ENCODE measurements around the gene PRXL2B. TPM values are rescaled to one million over a fixed set of nuclear protein-coding genes. Genes with fewer than 3 reads are reported as not detected.

The PRXL2B gene
- total RNA-seq, 1 donor from 2014 or later: 10.0 TPM

- TF ChIP-seq EZH2phosphoT487 (IDR thresholded peaks at IDR 0.05) (no peak), CTCF (IDR thresholded peaks at IDR 0.05) (peak; percentile 56), EZH2 (IDR thresholded peaks at IDR 0.05) (no peak)
- Mint-ChIP-seq H3K4me3 (peak overlapping the region; percentile 60), H3K27me3 (ENCODE audit: insufficient read depth, low read depth) (no peaks in the 10 kb centered on the region), H3K9me3 (no peaks in the 10 kb centered on the region), H3K27ac (peak overlapping the region; percentile 29), H3K4me1 (peaks cover 30% of the 10 kb centered on the region), H3K36me3 (no peaks in the 10 kb centered on the region)
- H3K27me3 ChIP-seq: no peaks in the 10 kb centered on the region
- H3K36me3 ChIP-seq: no peaks in the 10 kb centered on the region
- no peak overlapping the region for H3K9ac ChIP-seq
- peaks cover 10% of the 10 kb centered on the region for H3F3A ChIP-seq (ENCODE audit: low read depth)
- no peaks in the 10 kb centered on the region for H4K20me1 ChIP-seq (ENCODE audit: low read depth)
- H3K4me3 ChIP-seq: no peak overlapping the region
- no peaks in the 10 kb centered on the region for H3K9me3 ChIP-seq (ENCODE audit: low read depth)
- DNase-seq (ENCODE audit: low spot score): peak; percentile 64
- H2AFZ ChIP-seq (replicated peaks): no peak overlapping the region
- no peak overlapping the region for H3K4me2 ChIP-seq
- H3K4me1 ChIP-seq: peaks cover 13% of the 10 kb centered on the region
- H3K27ac ChIP-seq: no peak overlapping the region
- no peaks in the 10 kb centered on the region for H3K79me2 ChIP-seq (ENCODE audit: low read depth)
These were observed 31.8 kb upstream of the PRXL2B start for GRCh38 chr1:2554621-2555387.

- Histone ChIP-seq H3K9me3 (ENCODE audit: low read depth) (no peaks in the 10 kb centered on the region), H3K27me3 (no peaks in the 10 kb centered on the region), H3K36me3 (no peaks in the 10 kb centered on the region), H3K27ac (no peak overlapping the region), H3K79me2 (ENCODE audit: low read depth) (no peaks in the 10 kb centered on the region), H3F3A (ENCODE audit: low read depth) (peaks cover 10% of the 10 kb centered on the region), H3K4me2 (peak overlapping the region; percentile 19), H3K4me1 (peaks cover 13% of the 10 kb centered on the region), H3K9ac (no peak overlapping the region), H3K4me3 (no peak overlapping the region), H2AFZ (replicated peaks) (no peak overlapping the region), H4K20me1 (ENCODE audit: low read depth) (no peaks in the 10 kb centered on the region)
- H3K4me3 Mint-ChIP-seq: no peak overlapping the region
- no peak overlapping the region for H3K27ac Mint-ChIP-seq
- H3K4me1 Mint-ChIP-seq: peaks cover 23% of the 10 kb centered on the region
- no peaks in the 10 kb centered on the region for H3K27me3 Mint-ChIP-seq (ENCODE audit: insufficient read depth, low read depth)
- no peaks in the 10 kb centered on the region for H3K36me3 Mint-ChIP-seq
- TF ChIP-seq EZH2phosphoT487 (IDR thresholded peaks at IDR 0.05): no peak
- TF ChIP-seq EZH2 (IDR thresholded peaks at IDR 0.05): no peak
- no peak for TF ChIP-seq CTCF (IDR thresholded peaks at IDR 0.05)
- H3K9me3 Mint-ChIP-seq: no peaks in the 10 kb centered on the region
- no peak for DNase-seq (ENCODE audit: low spot score)
These were observed 30.8 kb upstream of the PRXL2B start for GRCh38 chr1:2555634-2556276.

- Histone ChIP-seq H3K4me1 (peaks cover 13% of the 10 kb centered on the region), H3K79me2 (ENCODE audit: low read depth) (no peaks in the 10 kb centered on the region), H3K4me3 (no peak within 1 kb of the TSS), H3K27me3 (no peaks in the 10 kb centered on the region), H2AFZ (replicated peaks) (no peak within 1 kb of the TSS), H3K9ac (no peak within 1 kb of the TSS), H3K27ac (no peak within 1 kb of the TSS), H3K36me3 (no peaks in the 10 kb centered on the region), H4K20me1 (ENCODE audit: low read depth) (no peaks in the 10 kb centered on the region), H3K9me3 (ENCODE audit: low read depth) (no peaks in the 10 kb centered on the region), H3K4me2 (peak within 1 kb of the TSS; percentile 19), H3F3A (ENCODE audit: low read depth) (peaks cover 10% of the 10 kb centered on the region)
- H3K27me3 Mint-ChIP-seq (ENCODE audit: insufficient read depth, low read depth): no peaks in the 10 kb centered on the region
- DNase-seq (ENCODE audit: low spot score): peak; percentile 47
- peaks cover 18% of the 10 kb centered on the region for H3K4me1 Mint-ChIP-seq
- no peaks in the 10 kb centered on the region for H3K9me3 Mint-ChIP-seq
- no peak for TF ChIP-seq CTCF (IDR thresholded peaks at IDR 0.05)
- TF ChIP-seq EZH2phosphoT487 (IDR thresholded peaks at IDR 0.05): no peak
- no peak for TF ChIP-seq EZH2 (IDR thresholded peaks at IDR 0.05)
- H3K36me3 Mint-ChIP-seq: no peaks in the 10 kb centered on the region
- peak within 1 kb of the TSS; percentile 89 for H3K27ac Mint-ChIP-seq
- H3K4me3 Mint-ChIP-seq: peak within 1 kb of the TSS; percentile 39
These were observed 30.3 kb upstream of the PRXL2B start, which contains the start of gene TNFRSF14 for GRCh38 chr1:2556277-2556677. Gene TNFRSF14 (plus strand): TSS chr1:2556371. CDS start chr1:2556665, 294 bp downstream.

Measured in neural progenitor cell (in vitro differentiated cells).